HepG2 (cell line): ENCODE measurements around the gene LRP5. TPM values are rescaled to one million over a fixed set of nuclear protein-coding genes. Genes with fewer than 3 reads are reported as not detected.
A peak's percentile ranks its signal among the peaks of the same experiment; 100 is the strongest.

ENCODE experiments used
- ADNP ChIP-seq: sonication (generic); formaldehyde crosslinking; IDR thresholded peaks from 2 replicates; pipeline ENCODE4 v1.4.0; 2020; ENCODE audit warnings: missing genetic modification reagents
- ARNTL ChIP-seq: sonication (generic); formaldehyde crosslinking; IDR thresholded peaks from 2 replicates; pipeline ENCODE4 v1.4.0; 2020; ENCODE audit warnings: mild to moderate bottlenecking, missing genetic modification reagents
- ATF7-NPFF ChIP-seq: sonication (generic); formaldehyde crosslinking; IDR thresholded peaks from 2 replicates; pipeline ENCODE4 v1.8.1; 2023; ENCODE audit warnings: mild to moderate bottlenecking, low read depth, missing genetic modification reagents, moderate library complexity
- E2F2 ChIP-seq: sonication (generic); formaldehyde crosslinking; IDR thresholded peaks from 2 replicates; pipeline ENCODE4 v1.4.0; 2020; ENCODE audit warnings: missing genetic modification reagents, borderline replicate concordance
- HDAC1 ChIP-seq: sonication (generic); formaldehyde crosslinking; IDR thresholded peaks from 2 replicates; pipeline ENCODE4 v1.5.1; 2020; ENCODE audit warnings: mild to moderate bottlenecking, missing genetic modification reagents
- HDAC6 ChIP-seq: fragments of 200-600 bp; sonication (generic); IDR thresholded peaks from 2 replicates; pipeline ENCODE4 v1.7.0; 2017; ENCODE audit warnings: mild to moderate bottlenecking, antibody characterized with exemption, low read length, low read depth
- HES4 ChIP-seq: sonication (generic); formaldehyde crosslinking; IDR thresholded peaks from 2 replicates; pipeline ENCODE4 v1.9.0; 2021; ENCODE audit warnings: mild to moderate bottlenecking, missing genetic modification reagents, borderline replicate concordance
- MEIS2 ChIP-seq: sonication (generic); formaldehyde crosslinking; IDR thresholded peaks from 2 replicates; pipeline ENCODE4 v1.9.0; 2021; ENCODE audit warnings: mild to moderate bottlenecking, missing genetic modification reagents
- NR2C2 ChIP-seq: sonication (generic); formaldehyde crosslinking; IDR thresholded peaks from 2 replicates; pipeline ENCODE4 v1.4.0; 2020; ENCODE audit warnings: missing genetic modification reagents, mild to moderate bottlenecking, moderate library complexity, borderline replicate concordance
- PITX1 ChIP-seq: sonication (generic); formaldehyde crosslinking; IDR thresholded peaks from 2 replicates; pipeline ENCODE4 v1.5.1; 2020; ENCODE audit warnings: mild to moderate bottlenecking, missing genetic modification reagents
- SP5 ChIP-seq: IDR thresholded peaks from 2 replicates; pipeline ENCODE4 v1.6.1; 2016; ENCODE audit warnings: low read depth, borderline replicate concordance
- SPEN ChIP-seq: sonication (generic); formaldehyde crosslinking; IDR thresholded peaks from 2 replicates; pipeline ENCODE4 v1.5.1; 2020; ENCODE audit warnings: low read depth, mild to moderate bottlenecking, missing genetic modification reagents
- SYNCRIP ChIP-seq: fragments of 200-400 bp; formaldehyde crosslinking; IDR thresholded peaks from 2 replicates; pipeline ENCODE4 v1.6.1; 2018; ENCODE audit warnings: mild to moderate bottlenecking, low read depth, low read length; ENCODE audit not compliant: insufficient read depth
- ZFY ChIP-seq: sonication (generic); formaldehyde crosslinking; IDR thresholded peaks from 2 replicates; pipeline ENCODE4 v1.4.0; 2020; ENCODE audit warnings: missing genetic modification reagents
- ZKSCAN8 ChIP-seq: IDR thresholded peaks from 2 replicates; pipeline ENCODE4 v1.6.1; 2016; ENCODE audit warnings: borderline replicate concordance, missing genetic modification reagents, missing compliant biosample characterization
- ZNF230 ChIP-seq: sonication (generic); formaldehyde crosslinking; IDR thresholded peaks from 2 replicates; pipeline ENCODE4 v1.4.0; 2020; ENCODE audit warnings: mild to moderate bottlenecking, missing genetic modification reagents
- ZNF264 ChIP-seq: sonication (generic); formaldehyde crosslinking; IDR thresholded peaks from 2 replicates; pipeline ENCODE4 v1.4.0; 2020; ENCODE audit warnings: missing genetic modification reagents
- ZNF329 ChIP-seq: sonication (generic); formaldehyde crosslinking; IDR thresholded peaks from 2 replicates; pipeline ENCODE4 v1.9.0; 2021; ENCODE audit warnings: low read depth, mild to moderate bottlenecking, missing genetic modification reagents
- ZNF556 ChIP-seq: sonication (generic); formaldehyde crosslinking; IDR thresholded peaks from 2 replicates; pipeline ENCODE4 v1.4.0; 2020; ENCODE audit warnings: mild to moderate bottlenecking, missing genetic modification reagents, borderline replicate concordance
- ZNF563 ChIP-seq: sonication (generic); formaldehyde crosslinking; IDR thresholded peaks from 2 replicates; pipeline ENCODE4 v1.8.0; 2022; ENCODE audit warnings: mild to moderate bottlenecking, moderate library complexity, missing genetic modification reagents
- ZNF790 ChIP-seq: sonication (generic); formaldehyde crosslinking; IDR thresholded peaks from 2 replicates; pipeline ENCODE4 v1.8.0; 2022; ENCODE audit warnings: missing genetic modification reagents, mild to moderate bottlenecking, borderline replicate concordance
- ZNF800 ChIP-seq: sonication (generic); formaldehyde crosslinking; IDR thresholded peaks from 2 replicates; pipeline ENCODE4 v1.4.0; 2020; ENCODE audit warnings: missing genetic modification reagents
- polyA plus RNA-seq, 8 experiments: library from polyadenylated mRNA; depleted of rRNA in 3 of 8; stranded (reverse) in 7 of 8; unstranded in 1 of 8; fragments of >200 nt; fragmentation: Illumina TruSeq in 4 of 8; extraction: Trizol in 4 of 8; gene quantifications; 2 replicates each; pipeline versions ENCODE4 v1.2.1 to v1.2.3, GENCODE V29; 2011 to 2016; ENCODE audit warnings: low read depth in 4 of 8, missing spikeins in 1 of 8, mixed read lengths in 1 of 8; ENCODE audit not compliant: insufficient read depth in 1 of 8
- total RNA-seq, 5 experiments: library from RNA; depleted of rRNA; stranded (reverse); fragments of >200 nt; fragmentation: Illumina TruSeq; extraction: Trizol; gene quantifications; 2 replicates each; pipeline ENCODE4 v1.2.3, GENCODE V29; 2016; ENCODE audit warnings: low read depth in 1 of 5
- TF ChIP-seq, protein P1 (sequence below): sonication (generic); formaldehyde crosslinking; IDR thresholded peaks from 2 replicates; pipeline ENCODE4 v1.4.0; 2020; ENCODE audit warnings: missing genetic modification reagents

Gene LRP5
- total and polyA plus RNA-seq, 2 of the 13 experiments (the other 11 are each of a cell fraction or from before 2014, with no cell fraction given): 40.4 to 64.0 TPM

GRCh38 chr11:68271781-68272608, 40.4 kb upstream of the LRP5 start, which contains the start of gene C11orf24 (continued):
- TF ChIP-seq HES4 (CRISPR knock-in tag) (peak; percentile 31; the same call in 1 of the 2 replicates), ZKSCAN8 (peak; percentile 44; the same call in 1 of the 2 replicates), SYNCRIP (no peak), ZNF230 (CRISPR knock-in tag) (no peak), NR2C2 (CRISPR knock-in tag) (peak; percentile 17; the same call in 1 of the 2 replicates), ZNF556 (CRISPR knock-in tag) (peak; percentile 41; the same call in 1 of the 2 replicates), HDAC6 (no peak), ZNF563 (CRISPR knock-in tag) (no peak), HDAC1 (peak; percentile 85; the same call in 1 of the 2 replicates), PITX1 (CRISPR knock-in tag) (peak; percentile 50), ARNTL (CRISPR knock-in tag) (peak; percentile 51), SPEN (CRISPR knock-in tag) (peak; percentile 86), E2F2 (CRISPR knock-in tag) (no peak; the same call in 1 of the 2 replicates), ZNF800 (CRISPR knock-in tag) (peak; percentile 45; the same call in 1 of the 2 replicates), ATF7-NPFF (CRISPR knock-in tag) (peak; percentile 63; the same call in 1 of the 2 replicates), ZNF329 (CRISPR knock-in tag) (peak; percentile 20; the same call in 1 of the 2 replicates), MEIS2 (no peak), ZFY (CRISPR knock-in tag) (peak; percentile 85), SP5 (CRISPR knock-in tag) (peak; percentile 80), ZNF790 (CRISPR knock-in tag) (peak; percentile 72; the same call in 1 of the 2 replicates), ADNP (CRISPR knock-in tag) (no peak), ZNF264 (CRISPR knock-in tag) (peak; percentile 38; the same call in 1 of the 2 replicates)
- TF ChIP-seq, protein P1, sequence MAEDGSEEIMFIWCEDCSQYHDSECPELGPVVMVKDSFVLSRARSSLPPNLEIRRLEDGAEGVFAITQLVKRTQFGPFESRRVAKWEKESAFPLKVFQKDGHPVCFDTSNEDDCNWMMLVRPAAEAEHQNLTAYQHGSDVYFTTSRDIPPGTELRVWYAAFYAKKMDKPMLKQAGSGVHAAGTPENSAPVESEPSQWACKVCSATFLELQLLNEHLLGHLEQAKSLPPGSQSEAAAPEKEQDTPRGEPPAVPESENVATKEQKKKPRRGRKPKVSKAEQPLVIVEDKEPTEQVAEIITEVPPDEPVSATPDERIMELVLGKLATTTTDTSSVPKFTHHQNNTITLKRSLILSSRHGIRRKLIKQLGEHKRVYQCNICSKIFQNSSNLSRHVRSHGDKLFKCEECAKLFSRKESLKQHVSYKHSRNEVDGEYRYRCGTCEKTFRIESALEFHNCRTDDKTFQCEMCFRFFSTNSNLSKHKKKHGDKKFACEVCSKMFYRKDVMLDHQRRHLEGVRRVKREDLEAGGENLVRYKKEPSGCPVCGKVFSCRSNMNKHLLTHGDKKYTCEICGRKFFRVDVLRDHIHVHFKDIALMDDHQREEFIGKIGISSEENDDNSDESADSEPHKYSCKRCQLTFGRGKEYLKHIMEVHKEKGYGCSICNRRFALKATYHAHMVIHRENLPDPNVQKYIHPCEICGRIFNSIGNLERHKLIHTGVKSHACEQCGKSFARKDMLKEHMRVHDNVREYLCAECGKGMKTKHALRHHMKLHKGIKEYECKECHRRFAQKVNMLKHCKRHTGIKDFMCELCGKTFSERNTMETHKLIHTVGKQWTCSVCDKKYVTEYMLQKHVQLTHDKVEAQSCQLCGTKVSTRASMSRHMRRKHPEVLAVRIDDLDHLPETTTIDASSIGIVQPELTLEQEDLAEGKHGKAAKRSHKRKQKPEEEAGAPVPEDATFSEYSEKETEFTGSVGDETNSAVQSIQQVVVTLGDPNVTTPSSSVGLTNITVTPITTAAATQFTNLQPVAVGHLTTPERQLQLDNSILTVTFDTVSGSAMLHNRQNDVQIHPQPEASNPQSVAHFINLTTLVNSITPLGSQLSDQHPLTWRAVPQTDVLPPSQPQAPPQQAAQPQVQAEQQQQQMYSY: peak; percentile 45; the same call in 1 of the 2 replicates
